Left lung (tissue), 10 donors: ENCODE results near the gene CA10. TPM values are rescaled to one million over a fixed set of nuclear protein-coding genes. Genes with fewer than 3 reads are reported as not detected.
A peak's percentile ranks its signal among the peaks of the same experiment; 100 is the strongest.

ENCODE experiments used
- ATAC-seq: fragments of 200-7000 bp; cut with Tn5 transposase; one replicate; pipeline ENCODE4 v1.9.1; 2020; ENCODE audit warnings: moderate library complexity
- DNase-seq, 4 donors: peaks; one replicate each; pipeline ENCODE4 v3.0.0-alpha.2; 2013 to 2020
- H3K27ac ChIP-seq, 2 donors: fragments of 200-600 bp; sonication (generic) in 1 of 2; one replicate each; pipeline versions ENCODE4 v1.5.0 to v1.8.0; 2020 to 2021
- H3K27me3 ChIP-seq, 2 donors: fragments of 200-600 bp; sonication (generic) in 1 of 2; one replicate each; pipeline versions ENCODE4 v1.5.0 to v1.8.0; 2020 to 2021
- H3K36me3 ChIP-seq, 2 donors: fragments of 200-600 bp; sonication (generic) in 1 of 2; one replicate each; pipeline versions ENCODE4 v1.5.0 to v1.8.0; 2020 to 2021
- H3K4me1 ChIP-seq, 2 donors: fragments of 200-600 bp; one replicate each; pipeline ENCODE4 v1.8.0; 2021
- H3K4me3 ChIP-seq, 2 donors: fragments of 200-600 bp; sonication (generic) in 1 of 2; one replicate each; pipeline versions ENCODE4 v1.5.0 to v1.8.0; 2020 to 2021; ENCODE audit warnings: mild to moderate bottlenecking in 1 of 2
- H3K9me3 ChIP-seq, 2 donors: fragments of 200-600 bp; sonication (generic) in 1 of 2; one replicate each; pipeline versions ENCODE4 v1.5.0 to v1.8.0; 2020 to 2021
- intact Hi-C, 2 donors: fragments of 100-400 bp; cut with DNase I; formaldehyde crosslinking; loops; one replicate each; pipeline versions ENCODE4 v1.11.2 to v1.14.2; 2022
- polyA plus RNA-seq, 6 donors: library from polyadenylated mRNA; unstranded; fragments of 120-200 nt; gene quantifications; one replicate each; pipeline ENCODE4 v1.2.1, GENCODE V29; 2013; ENCODE audit not compliant: insufficient read length in 6 of 6
- total RNA-seq, 2 donors: library from RNA; stranded (reverse); fragmentation: NEBNext Ultra II Directional; extraction: Animal tissue kit (Norgen Biotek cat#: 25700); gene quantifications; one replicate each; pipeline ENCODE4 v1.2.1, GENCODE V29; 2021
- TF ChIP-seq, protein P1 (sequence below), 2 donors: fragments of 200-600 bp; sonication (generic) in 1 of 2; IDR thresholded peaks; one replicate each; pipeline versions ENCODE4 v1.5.0 to v1.8.0; 2021; ENCODE audit warnings: antibody characterized with exemption in 2 of 2
- donor health status: DM: no; HTN: yes; CAD: no.
- donor health status: DM: no; HTN: no; CAD: no.

CA10 gene
- total and polyA plus RNA-seq, 8 donors, result 0.06 to 0.31 TPM; not detected in 6

DNA sequence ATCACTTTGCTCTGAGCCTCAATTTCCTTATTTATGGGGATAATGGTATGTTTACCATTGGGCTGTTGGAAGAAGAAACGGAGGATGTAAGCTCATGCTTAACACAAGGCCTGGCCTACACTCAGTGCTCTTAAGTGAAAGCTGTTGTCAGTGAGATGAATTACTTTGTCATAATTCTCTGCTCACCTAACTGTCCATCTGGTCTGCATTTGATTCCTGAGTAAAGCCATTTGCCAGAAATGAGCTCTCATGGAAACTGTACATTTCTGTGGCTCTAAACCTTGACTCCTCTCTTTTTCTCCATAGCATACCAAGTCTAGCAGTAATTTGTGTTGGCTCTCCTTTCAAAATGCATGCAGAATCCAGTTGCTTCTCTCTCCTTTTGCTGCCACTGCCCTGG is 452.4 kb downstream of the CA10 start:
- H3K27ac ChIP-seq, result no peak overlapping the region
- no peaks in the 10 kb centered on the region for H3K4me1 ChIP-seq
- H3K27me3 ChIP-seq, result peaks cover 0 to 7% of the 10 kb centered on the region in 2 donors
- TF ChIP-seq, protein P1, sequence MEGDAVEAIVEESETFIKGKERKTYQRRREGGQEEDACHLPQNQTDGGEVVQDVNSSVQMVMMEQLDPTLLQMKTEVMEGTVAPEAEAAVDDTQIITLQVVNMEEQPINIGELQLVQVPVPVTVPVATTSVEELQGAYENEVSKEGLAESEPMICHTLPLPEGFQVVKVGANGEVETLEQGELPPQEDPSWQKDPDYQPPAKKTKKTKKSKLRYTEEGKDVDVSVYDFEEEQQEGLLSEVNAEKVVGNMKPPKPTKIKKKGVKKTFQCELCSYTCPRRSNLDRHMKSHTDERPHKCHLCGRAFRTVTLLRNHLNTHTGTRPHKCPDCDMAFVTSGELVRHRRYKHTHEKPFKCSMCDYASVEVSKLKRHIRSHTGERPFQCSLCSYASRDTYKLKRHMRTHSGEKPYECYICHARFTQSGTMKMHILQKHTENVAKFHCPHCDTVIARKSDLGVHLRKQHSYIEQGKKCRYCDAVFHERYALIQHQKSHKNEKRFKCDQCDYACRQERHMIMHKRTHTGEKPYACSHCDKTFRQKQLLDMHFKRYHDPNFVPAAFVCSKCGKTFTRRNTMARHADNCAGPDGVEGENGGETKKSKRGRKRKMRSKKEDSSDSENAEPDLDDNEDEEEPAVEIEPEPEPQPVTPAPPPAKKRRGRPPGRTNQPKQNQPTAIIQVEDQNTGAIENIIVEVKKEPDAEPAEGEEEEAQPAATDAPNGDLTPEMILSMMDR (IDR thresholded peaks at IDR 0.05), result no peak
- H3K9me3 ChIP-seq, result no peaks in the 10 kb centered on the region
- H3K4me3 ChIP-seq, result no peak overlapping the region
- no peak for DNase-seq
- no peaks in the 10 kb centered on the region for H3K36me3 ChIP-seq
- intact Hi-C loops, result no loop called here
- ATAC-seq, result no peak

DNA sequence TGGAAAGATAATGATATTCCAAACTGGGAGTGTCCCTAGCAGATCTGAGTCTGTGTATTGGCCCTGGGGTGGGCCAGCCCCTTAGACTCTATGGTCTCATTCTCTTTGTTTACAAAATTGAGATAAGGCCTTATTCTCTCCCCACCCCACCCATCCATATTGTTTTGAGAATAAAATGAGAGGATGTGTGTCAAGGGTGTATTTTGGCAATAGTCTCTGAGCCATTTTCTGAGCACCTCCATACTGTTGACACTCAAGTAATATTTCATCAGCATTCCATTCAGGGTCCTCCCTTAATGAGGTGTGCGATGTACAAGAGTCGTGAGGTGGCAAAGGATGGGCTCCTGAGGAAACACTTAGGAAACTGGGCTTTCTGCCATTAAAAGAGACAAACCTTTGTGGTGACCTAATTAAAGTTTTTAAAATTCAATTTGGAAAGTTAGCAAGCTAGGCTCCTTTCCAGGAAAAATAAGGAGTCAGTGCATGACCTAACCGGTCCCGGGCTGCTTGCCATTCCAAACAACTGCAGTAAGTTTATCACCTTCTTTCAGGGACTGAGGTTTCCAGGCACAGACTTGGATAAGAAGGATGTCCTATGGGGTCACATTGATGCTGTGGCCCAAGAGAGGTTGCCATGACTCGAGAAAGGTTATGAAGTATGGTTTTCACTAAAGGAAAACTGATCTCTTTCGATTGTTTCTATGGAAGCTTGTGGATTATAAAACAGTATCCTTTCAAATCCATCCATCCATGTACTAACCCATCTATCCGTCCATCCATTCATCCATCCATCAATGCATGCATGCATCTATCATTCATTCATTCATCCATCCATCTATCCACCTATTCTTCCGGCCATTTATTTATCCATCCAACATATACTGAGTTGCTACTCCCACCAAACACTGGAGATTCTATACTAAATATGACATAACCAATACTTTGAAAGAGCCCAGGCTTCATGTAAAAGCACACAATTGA is 454.9 kb downstream of the CA10 start:
- Histone ChIP-seq H3K36me3 (no peaks in the 10 kb centered on the region), H3K4me3 (no peak overlapping the region), H3K27me3 (no peaks in the 10 kb centered on the region), H3K9me3 (no peaks in the 10 kb centered on the region), H3K4me1 (no peaks in the 10 kb centered on the region), H3K27ac (no peak overlapping the region)
- intact Hi-C loops, result no loop called here
- no peak for DNase-seq
- TF ChIP-seq, protein P1 (IDR thresholded peaks at IDR 0.05), result no peak
- peak; percentile 68 for ATAC-seq

DNA sequence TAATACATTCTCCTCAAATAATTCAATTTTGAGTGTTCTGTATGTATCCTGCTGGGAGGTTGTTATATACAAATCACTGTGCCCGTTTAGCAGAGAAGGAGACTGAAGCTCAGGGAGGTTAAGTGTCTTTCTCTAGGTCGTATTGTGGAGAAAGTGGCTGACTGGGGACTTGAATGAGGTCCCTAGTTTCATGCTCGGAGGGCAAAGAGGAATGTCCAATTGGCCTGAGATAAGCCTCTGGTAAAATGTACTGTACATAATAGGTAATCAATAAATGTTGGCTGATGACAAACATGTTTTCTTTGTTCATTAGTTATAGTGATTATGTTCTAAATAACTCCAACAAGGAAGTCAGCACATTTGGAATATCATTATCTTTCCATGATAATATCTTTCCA is 455.6 kb downstream of the CA10 start:
- intact Hi-C loops, result no loop called here
- Histone ChIP-seq H3K27ac (no peak overlapping the region), H3K9me3 (no peaks in the 10 kb centered on the region), H3K4me3 (no peak overlapping the region), H3K36me3 (no peaks in the 10 kb centered on the region), H3K27me3 (no peaks in the 10 kb centered on the region), H3K4me1 (no peaks in the 10 kb centered on the region)
- no peak for DNase-seq
- TF ChIP-seq, protein P1 (IDR thresholded peaks at IDR 0.05), result no peak
- no peak for ATAC-seq

DNA sequence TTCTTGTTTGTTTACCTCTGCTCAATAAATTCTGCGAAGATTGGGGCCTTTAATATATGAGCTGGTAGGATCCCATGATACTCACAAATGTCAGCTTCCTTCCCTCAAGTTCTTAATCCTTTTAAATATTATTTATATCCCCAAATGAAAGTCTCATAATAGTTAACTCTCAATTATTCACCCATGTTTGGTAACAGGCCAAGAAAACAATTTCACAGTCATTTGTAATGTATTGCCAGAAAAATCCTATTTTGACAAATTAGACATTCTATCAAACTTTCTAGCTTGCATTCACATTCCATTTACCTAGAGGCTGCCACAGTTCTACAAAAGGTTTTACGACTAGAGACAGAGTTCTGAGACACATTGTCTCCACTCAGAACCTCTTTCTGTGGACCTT is 457.0 kb downstream of the CA10 start:
- ATAC-seq (no peak), DNase-seq (no peak)
- TF ChIP-seq, protein P1 (IDR thresholded peaks at IDR 0.05), result no peak
- no peaks in the 10 kb centered on the region for H3K4me1 ChIP-seq
- no peaks in the 10 kb centered on the region for H3K36me3 ChIP-seq
- H3K27ac ChIP-seq, result no peak overlapping the region
- no peaks in the 10 kb centered on the region for H3K27me3 ChIP-seq
- H3K4me3 ChIP-seq, result no peak overlapping the region
- no peaks in the 10 kb centered on the region for H3K9me3 ChIP-seq
- intact Hi-C loops, result no loop called here

DNA sequence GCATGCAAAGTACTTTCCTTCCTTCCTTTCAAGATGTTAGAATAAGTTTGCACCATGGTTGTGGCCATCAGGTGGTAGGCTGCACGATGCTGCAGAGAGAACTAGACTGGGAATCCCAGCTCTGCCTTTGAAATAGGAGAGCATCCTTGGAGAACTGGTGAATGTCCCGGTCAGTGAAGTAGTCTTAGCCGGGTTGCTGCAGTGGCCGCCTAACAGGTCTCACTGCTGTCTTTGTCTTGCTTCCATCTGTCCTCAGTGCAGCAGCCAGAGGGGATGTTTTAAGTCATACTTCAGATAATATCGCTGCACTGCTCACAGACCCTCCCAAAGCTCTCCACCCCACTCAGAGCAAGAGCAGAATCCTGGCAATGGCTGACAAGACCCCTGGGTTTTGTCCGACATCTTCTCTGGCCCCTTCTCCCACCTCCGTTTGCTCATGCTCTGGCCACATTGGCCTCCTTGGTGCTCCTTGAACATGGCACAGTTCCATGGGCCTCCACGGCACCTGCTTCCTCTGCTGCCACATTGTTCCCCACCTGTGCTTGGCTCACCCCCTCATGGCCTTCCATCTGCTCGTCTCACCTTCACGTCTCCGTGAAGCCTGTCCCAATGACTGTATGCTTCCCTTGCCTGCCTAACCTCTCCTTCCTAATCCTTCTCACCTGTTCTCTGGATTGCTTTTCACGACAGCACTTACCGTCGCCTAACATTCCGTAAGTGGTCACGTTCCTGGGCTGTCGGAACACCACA is 458.3 kb downstream of the CA10 start:
- Histone ChIP-seq H3K4me1 (no peaks in the 10 kb centered on the region), H3K27ac (no peak overlapping the region), H3K9me3 (peaks cover 0 to 2% of the 10 kb centered on the region in 2 donors), H3K4me3 (no peak overlapping the region), H3K36me3 (no peaks in the 10 kb centered on the region), H3K27me3 (no peaks in the 10 kb centered on the region)
- TF ChIP-seq, protein P1 (IDR thresholded peaks at IDR 0.05), result no peak
- intact Hi-C loops, result no loop called here
- ATAC-seq, result no peak
- DNase-seq, result no peak
